ENCODE results near the gene PPM1F. TPM values are rescaled to one million over a fixed set of nuclear protein-coding genes. Genes with fewer than 3 reads are reported as not detected.

Gene PPM1F
- total RNA-seq, 1 donor from 2014 or later = 23.6 TPM

GRCh38 chr22:21933413-21933812 is 19.2 kb downstream of the PPM1F start:
- peaks cover 4% of the 10 kb centered on the region for H3K36me3 ChIP-seq (ENCODE audit: control insufficient read depth, insufficient read depth, low read length)
- no peak overlapping the region for H3K4me3 ChIP-seq (ENCODE audit: low read depth, low read length)
- no peak for DNase-seq (ENCODE audit: low read depth)
- no peaks in the 10 kb centered on the region for H3K27me3 ChIP-seq (ENCODE audit: control insufficient read depth, insufficient read depth, low read length)
- no peak for TF ChIP-seq CTCF (IDR thresholded peaks at IDR 0.05; ENCODE audit: insufficient read depth, low read length, poor library complexity, severe bottlenecking)

GRCh38 chr22:21932347-21932746 is 20.3 kb downstream of the PPM1F start:
- no peak for TF ChIP-seq CTCF (IDR thresholded peaks at IDR 0.05; ENCODE audit: insufficient read depth, low read length, poor library complexity, severe bottlenecking)
- no peak for DNase-seq (ENCODE audit: low read depth)
- Histone ChIP-seq H3K27me3 (ENCODE audit: control insufficient read depth, insufficient read depth, low read length) (no peaks in the 10 kb centered on the region), H3K4me3 (ENCODE audit: low read depth, low read length) (no peak overlapping the region), H3K36me3 (ENCODE audit: control insufficient read depth, insufficient read depth, low read length) (peaks cover 4% of the 10 kb centered on the region)

- no peaks in the 10 kb centered on the region for H3K27me3 ChIP-seq (ENCODE audit: control insufficient read depth, insufficient read depth, low read length)
- H3K4me3 ChIP-seq (ENCODE audit: low read depth, low read length) = no peak overlapping the region
- peaks cover 4% of the 10 kb centered on the region for H3K36me3 ChIP-seq (ENCODE audit: control insufficient read depth, insufficient read depth, low read length)
- no peak for TF ChIP-seq CTCF (IDR thresholded peaks at IDR 0.05; ENCODE audit: insufficient read depth, low read length, poor library complexity, severe bottlenecking)
- no peak for DNase-seq (ENCODE audit: low read depth)
Observed at GRCh38 chr22:21931056-21931455, 21.6 kb downstream of the PPM1F start.

- TF ChIP-seq CTCF (IDR thresholded peaks at IDR 0.05; ENCODE audit: insufficient read depth, low read length, poor library complexity, severe bottlenecking) = no peak
- Histone ChIP-seq H3K4me3 (ENCODE audit: low read depth, low read length) (no peak overlapping the region), H3K36me3 (ENCODE audit: control insufficient read depth, insufficient read depth, low read length) (peaks cover 4% of the 10 kb centered on the region), H3K27me3 (ENCODE audit: control insufficient read depth, insufficient read depth, low read length) (no peaks in the 10 kb centered on the region)
- no peak for DNase-seq (ENCODE audit: low read depth)
Observed at GRCh38 chr22:21929253-21929652, 23.4 kb downstream of the PPM1F start.

- no peak for TF ChIP-seq CTCF (IDR thresholded peaks at IDR 0.05; ENCODE audit: insufficient read depth, low read length, poor library complexity, severe bottlenecking)
- no peak for DNase-seq (ENCODE audit: low read depth)
- peaks cover 4% of the 10 kb centered on the region for H3K36me3 ChIP-seq (ENCODE audit: control insufficient read depth, insufficient read depth, low read length)
- no peaks in the 10 kb centered on the region for H3K27me3 ChIP-seq (ENCODE audit: control insufficient read depth, insufficient read depth, low read length)
- H3K4me3 ChIP-seq (ENCODE audit: low read depth, low read length) = no peak overlapping the region
Observed at GRCh38 chr22:21928048-21928447, 24.6 kb downstream of the PPM1F start.

- no peak overlapping the region for H3K4me3 ChIP-seq (ENCODE audit: low read depth, low read length)
- H3K36me3 ChIP-seq (ENCODE audit: control insufficient read depth, insufficient read depth, low read length) = peaks cover 2% of the 10 kb centered on the region
- no peak for DNase-seq (ENCODE audit: low read depth)
- TF ChIP-seq CTCF (IDR thresholded peaks at IDR 0.05; ENCODE audit: insufficient read depth, low read length, poor library complexity, severe bottlenecking) = no peak
- H3K27me3 ChIP-seq (ENCODE audit: control insufficient read depth, insufficient read depth, low read length) = no peaks in the 10 kb centered on the region
Observed at GRCh38 chr22:21927174-21927823, 25.3 kb downstream of the PPM1F start.

All from kidney epithelial cell (primary cell).